ENCODE results near the gene ASB12. TPM values are rescaled to one million over a fixed set of nuclear protein-coding genes. Genes with fewer than 3 reads are reported as not detected.

The ASB12 gene
- total RNA-seq, 2 donors from 2014 or later = 0.85 TPM; not detected in 1

- H3K36me3 ChIP-seq = no peaks in the 10 kb centered on the region
- TF ChIP-seq CTCF (IDR thresholded peaks at IDR 0.05) = peak in 1 of 2 donors; percentile 26
- H3K4me1 ChIP-seq = peaks cover 0 to 15% of the 10 kb centered on the region in 2 donors
- peak; percentile 95 for DNase-seq (ENCODE audit: low spot score)
- H3K9me3 ChIP-seq = no peaks in the 10 kb centered on the region
- peak overlapping the region; percentile 65 to 68 for H3K4me3 ChIP-seq
- no peaks in the 10 kb centered on the region for H3K27me3 ChIP-seq
- peak overlapping the region; percentile 83 to 91 for H3K27ac ChIP-seq
Measured at GRCh38 chrX:64205735-64206501, 24.5 kb downstream of the ASB12 start.

GRCh38 chrX:64205441-64205734 lies 25.0 kb downstream of the ASB12 start, which contains the start of gene AMER1:
Gene AMER1, minus strand, starts transcription at chrX:64205708. Its CDS starts 12,422 bp downstream, at chrX:64193286.
- Histone ChIP-seq H3K27me3 (no peaks in the 10 kb centered on the region), H3K27ac (peak within 1 kb of the TSS; percentile 83 to 91), H3K4me3 (peak within 1 kb of the TSS; percentile 65 to 68), H3K4me1 (peaks cover 0 to 15% of the 10 kb centered on the region in 2 donors), H3K9me3 (no peaks in the 10 kb centered on the region), H3K36me3 (no peaks in the 10 kb centered on the region)
- TF ChIP-seq CTCF (IDR thresholded peaks at IDR 0.05) = no peak
- DNase-seq (ENCODE audit: low spot score) = no peak

- no peak for TF ChIP-seq CTCF (IDR thresholded peaks at IDR 0.05)
- peaks cover 0 to 15% of the 10 kb centered on the region in 2 donors for H3K4me1 ChIP-seq
- DNase-seq (ENCODE audit: low spot score) = no peak
Measured at GRCh38 chrX:64204701-64205440, 25.5 kb downstream of the ASB12 start.

GRCh38 chrX:64204252-64204651 lies 26.2 kb downstream of the ASB12 start:
- Histone ChIP-seq H3K36me3 (no peaks in the 10 kb centered on the region), H3K27ac (peak overlapping the region; percentile 83 to 91), H3K9me3 (no peaks in the 10 kb centered on the region), H3K27me3 (no peaks in the 10 kb centered on the region), H3K4me3 (peak overlapping the region; percentile 65 to 68), H3K4me1 (peaks cover 0 to 15% of the 10 kb centered on the region in 2 donors)
- DNase-seq (ENCODE audit: low spot score) = no peak
- no peak for TF ChIP-seq CTCF (IDR thresholded peaks at IDR 0.05)

More at GRCh38 chrX:64204701-64205440, 25.5 kb downstream of the ASB12 start:
- no peaks in the 10 kb centered on the region for H3K9me3 ChIP-seq
- peak overlapping the region; percentile 83 to 91 for H3K27ac ChIP-seq
- H3K27me3 ChIP-seq = no peaks in the 10 kb centered on the region
- peak overlapping the region; percentile 65 to 68 for H3K4me3 ChIP-seq
- no peaks in the 10 kb centered on the region for H3K36me3 ChIP-seq

- Histone ChIP-seq H3K4me1 (peaks cover 0 to 15% of the 10 kb centered on the region in 2 donors), H3K27ac (no peak overlapping the region), H3K36me3 (no peaks in the 10 kb centered on the region), H3K9me3 (no peaks in the 10 kb centered on the region), H3K27me3 (no peaks in the 10 kb centered on the region), H3K4me3 (no peak overlapping the region)
- DNase-seq (ENCODE audit: low spot score) = no peak
- TF ChIP-seq CTCF (IDR thresholded peaks at IDR 0.05) = no peak
Measured at GRCh38 chrX:64202808-64203325, 27.5 kb downstream of the ASB12 start.
